Coronary artery (tissue), 2 donors: Measurements from ENCODE around the gene KCTD20.
A peak's percentile ranks its signal among the peaks of the same experiment; 100 is the strongest.
"Not testable (repeated sequence)": the region's sequence is repeated elsewhere in the genome, so short reads cannot be mapped to it uniquely, and the experiment has no call there.

Source experiments
- DNase-seq: peaks from one replicate; pipeline ENCODE4 v3.0.0-alpha.2; 2017; ENCODE audit warnings: low spot score
- H3K27ac ChIP-seq, 2 donors: fragments of 200-600 bp; sonication (generic); one replicate each; pipeline ENCODE4 v1.5.1; 2016 to 2019
- H3K4me3 ChIP-seq: fragments of 200-600 bp; sonication (generic); 2 replicates; pipeline ENCODE4 v1.5.1; 2016; ENCODE audit warnings: mild to moderate bottlenecking, moderate library complexity
- TF ChIP-seq, protein P1 (sequence below): fragments of 200-600 bp; sonication (generic); IDR thresholded peaks from one replicate; pipeline ENCODE4 v1.5.1; 2019; ENCODE audit warnings: antibody characterized with exemption

KCTD20 gene

GRCh38 chr6:36442671-36443470 lies at the start of gene KCTD20, which contains the start of gene PXT1:
KCTD20 (plus strand) TSS chr6:36443000; CDS start chr6:36470098, 27,098 bp downstream.
PXT1 (minus strand) TSS chr6:36442854; CDS start chr6:36426082, 16,772 bp downstream.
- H3K4me3 ChIP-seq: peak within 1 kb of the TSS; percentile 89
- peak; percentile 92 for DNase-seq
- H3K27ac ChIP-seq: peak within 1 kb of the TSS; percentile 96 to 98
- TF ChIP-seq, protein P1, sequence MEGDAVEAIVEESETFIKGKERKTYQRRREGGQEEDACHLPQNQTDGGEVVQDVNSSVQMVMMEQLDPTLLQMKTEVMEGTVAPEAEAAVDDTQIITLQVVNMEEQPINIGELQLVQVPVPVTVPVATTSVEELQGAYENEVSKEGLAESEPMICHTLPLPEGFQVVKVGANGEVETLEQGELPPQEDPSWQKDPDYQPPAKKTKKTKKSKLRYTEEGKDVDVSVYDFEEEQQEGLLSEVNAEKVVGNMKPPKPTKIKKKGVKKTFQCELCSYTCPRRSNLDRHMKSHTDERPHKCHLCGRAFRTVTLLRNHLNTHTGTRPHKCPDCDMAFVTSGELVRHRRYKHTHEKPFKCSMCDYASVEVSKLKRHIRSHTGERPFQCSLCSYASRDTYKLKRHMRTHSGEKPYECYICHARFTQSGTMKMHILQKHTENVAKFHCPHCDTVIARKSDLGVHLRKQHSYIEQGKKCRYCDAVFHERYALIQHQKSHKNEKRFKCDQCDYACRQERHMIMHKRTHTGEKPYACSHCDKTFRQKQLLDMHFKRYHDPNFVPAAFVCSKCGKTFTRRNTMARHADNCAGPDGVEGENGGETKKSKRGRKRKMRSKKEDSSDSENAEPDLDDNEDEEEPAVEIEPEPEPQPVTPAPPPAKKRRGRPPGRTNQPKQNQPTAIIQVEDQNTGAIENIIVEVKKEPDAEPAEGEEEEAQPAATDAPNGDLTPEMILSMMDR: no peak

DNA sequence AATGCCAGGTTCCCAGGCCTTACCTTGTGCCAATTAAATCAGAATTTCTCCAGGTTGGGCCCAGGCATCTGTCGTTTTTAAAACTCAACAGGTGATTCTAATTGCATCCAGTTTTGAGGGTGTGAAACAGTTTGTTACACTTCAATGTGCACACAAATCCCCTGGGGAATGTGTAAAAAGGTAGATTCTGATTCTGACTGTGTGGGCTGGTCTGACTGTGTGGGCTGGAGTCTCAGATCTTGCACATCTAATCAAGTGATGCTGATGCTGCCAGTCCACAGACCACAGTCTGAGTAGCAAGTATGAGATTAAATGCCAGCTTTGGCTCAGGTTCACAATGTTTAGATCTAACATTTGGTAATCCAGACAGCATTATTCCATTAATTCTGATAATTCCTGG lies 42.8 kb upstream of the KCTD20 start:
- Histone ChIP-seq H3K4me3 (no peak overlapping the region), H3K27ac (no peak overlapping the region)
- TF ChIP-seq, protein P1: no peak
- DNase-seq: no peak

GRCh38 chr6:36402481-36402880 lies 40.3 kb upstream of the KCTD20 start:
- Histone ChIP-seq H3K4me3 (no peak overlapping the region), H3K27ac (no peak overlapping the region)
- TF ChIP-seq, protein P1: no peak
- DNase-seq: no peak

GRCh38 chr6:36404164-36404563 lies 38.6 kb upstream of the KCTD20 start:
- no peak overlapping the region for H3K27ac ChIP-seq
- TF ChIP-seq, protein P1: no peak
- no peak for DNase-seq
- no peak overlapping the region for H3K4me3 ChIP-seq

DNA sequence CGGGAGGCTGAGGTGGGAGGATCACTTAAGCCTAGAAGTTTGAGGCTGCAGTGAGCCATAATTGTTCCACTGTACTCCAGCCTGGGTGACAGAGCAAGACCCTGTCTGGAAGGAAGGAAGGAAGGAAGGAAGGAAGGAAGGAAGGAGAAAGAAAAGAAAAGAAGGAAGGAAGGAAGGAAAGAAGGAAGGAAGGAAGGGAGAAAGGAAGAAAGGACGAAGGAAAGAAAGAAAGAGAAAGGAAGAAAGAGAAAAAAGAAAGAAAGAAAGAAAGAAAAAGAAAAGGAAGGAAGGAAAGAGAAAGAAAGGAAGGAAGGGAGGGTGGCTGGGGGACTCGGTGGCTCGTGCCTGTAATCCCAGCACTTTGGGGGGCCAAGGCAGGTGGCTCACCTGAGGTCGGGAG lies 33.1 kb upstream of the KCTD20 start:
- H3K27ac ChIP-seq, H3K4me3 ChIP-seq, DNase-seq: not testable (repeated sequence)

GRCh38 chr6:36413489-36414480 lies 29.0 kb upstream of the KCTD20 start:
- H3K27ac ChIP-seq: no peak overlapping the region
- TF ChIP-seq, protein P1: no peak
- H3K4me3 ChIP-seq: no peak overlapping the region
- no peak for DNase-seq

DNA sequence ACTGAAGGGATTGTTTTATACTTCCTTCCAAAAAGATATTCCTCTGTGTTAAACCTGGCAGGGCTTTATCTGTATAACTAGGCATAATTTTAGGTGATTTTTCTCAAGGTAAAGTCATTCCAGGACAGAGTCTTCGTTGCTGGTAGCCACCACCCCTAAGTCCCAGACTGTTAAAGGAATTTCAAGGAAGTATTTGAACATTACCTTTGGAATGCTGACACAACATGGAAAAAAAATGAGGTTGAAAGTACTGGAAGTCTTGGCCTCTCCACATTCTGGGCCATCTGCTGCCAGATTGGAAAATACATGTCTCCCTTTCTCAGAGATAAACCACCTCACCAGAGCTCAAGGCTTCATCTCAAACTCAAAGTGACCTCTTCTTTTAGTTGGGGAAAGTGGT lies 28.3 kb upstream of the KCTD20 start:
- H3K27ac ChIP-seq: no peak overlapping the region
- no peak overlapping the region for H3K4me3 ChIP-seq
- TF ChIP-seq, protein P1: no peak
- no peak for DNase-seq
